ENCODE measurements around the gene STXBP4. TPM values are rescaled to one million over a fixed set of nuclear protein-coding genes. Genes with fewer than 3 reads are reported as not detected.

Gene STXBP4
- total RNA-seq, 1 donor from 2014 or later: 12.0 TPM

DNA sequence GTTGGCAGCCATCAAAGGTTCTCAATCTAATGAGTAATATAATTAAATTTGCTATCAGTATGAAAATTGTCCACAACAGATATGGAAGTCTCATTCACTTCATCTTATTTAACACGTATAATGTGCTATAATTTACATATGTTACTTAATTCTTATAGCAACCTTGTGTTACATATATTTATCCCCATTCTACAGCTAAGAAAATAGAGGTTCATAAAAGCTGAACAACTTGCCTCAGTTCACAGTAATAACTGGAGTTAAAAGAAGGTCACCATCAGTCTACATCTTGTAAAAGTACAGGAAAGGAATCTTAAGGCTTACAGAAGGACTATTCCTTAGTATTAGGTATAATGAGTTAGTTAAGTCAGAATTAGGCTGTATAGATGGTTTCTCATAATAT, 27.9 kb downstream of the STXBP4 start:
- Histone ChIP-seq H3K27me3 (no peaks in the 10 kb centered on the region), H3K4me1 (no peaks in the 10 kb centered on the region), H3K9me3 (no peaks in the 10 kb centered on the region), H3K27ac (no peak overlapping the region), H3K4me3 (no peak overlapping the region), H3K36me3 (peaks cover 5% of the 10 kb centered on the region)
- ATAC-seq (no peak), DNase-seq (no peak)
- intact Hi-C loops (cut with DNase I): no loop called here
- TF ChIP-seq, protein P1, sequence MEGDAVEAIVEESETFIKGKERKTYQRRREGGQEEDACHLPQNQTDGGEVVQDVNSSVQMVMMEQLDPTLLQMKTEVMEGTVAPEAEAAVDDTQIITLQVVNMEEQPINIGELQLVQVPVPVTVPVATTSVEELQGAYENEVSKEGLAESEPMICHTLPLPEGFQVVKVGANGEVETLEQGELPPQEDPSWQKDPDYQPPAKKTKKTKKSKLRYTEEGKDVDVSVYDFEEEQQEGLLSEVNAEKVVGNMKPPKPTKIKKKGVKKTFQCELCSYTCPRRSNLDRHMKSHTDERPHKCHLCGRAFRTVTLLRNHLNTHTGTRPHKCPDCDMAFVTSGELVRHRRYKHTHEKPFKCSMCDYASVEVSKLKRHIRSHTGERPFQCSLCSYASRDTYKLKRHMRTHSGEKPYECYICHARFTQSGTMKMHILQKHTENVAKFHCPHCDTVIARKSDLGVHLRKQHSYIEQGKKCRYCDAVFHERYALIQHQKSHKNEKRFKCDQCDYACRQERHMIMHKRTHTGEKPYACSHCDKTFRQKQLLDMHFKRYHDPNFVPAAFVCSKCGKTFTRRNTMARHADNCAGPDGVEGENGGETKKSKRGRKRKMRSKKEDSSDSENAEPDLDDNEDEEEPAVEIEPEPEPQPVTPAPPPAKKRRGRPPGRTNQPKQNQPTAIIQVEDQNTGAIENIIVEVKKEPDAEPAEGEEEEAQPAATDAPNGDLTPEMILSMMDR (IDR thresholded peaks at IDR 0.05): no peak

DNA sequence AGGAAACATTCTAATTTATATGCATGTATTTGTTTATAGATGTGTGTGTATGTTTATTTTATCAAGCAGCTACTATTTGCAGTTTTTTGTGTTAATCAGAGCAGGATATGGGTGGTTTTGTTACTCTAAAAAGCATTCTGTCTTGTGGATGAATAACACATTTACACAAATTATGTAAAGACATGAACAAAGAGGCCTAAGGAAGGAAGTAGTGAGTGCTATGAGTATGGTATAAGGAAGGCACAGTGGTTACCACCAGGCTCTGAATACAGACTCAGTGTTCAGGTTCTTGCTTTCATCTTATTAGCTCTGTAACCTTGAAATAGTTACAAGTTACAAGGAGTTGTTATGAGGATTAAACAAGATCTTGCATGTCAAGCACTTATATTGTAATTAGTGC, 33.9 kb downstream of the STXBP4 start:
- no peak overlapping the region for H3K4me3 ChIP-seq
- no peaks in the 10 kb centered on the region for H3K4me1 ChIP-seq
- intact Hi-C loops (cut with DNase I): no loop called here
- peaks cover 8% of the 10 kb centered on the region for H3K36me3 ChIP-seq
- no peak for DNase-seq
- H3K27me3 ChIP-seq: no peaks in the 10 kb centered on the region
- TF ChIP-seq, protein P1 (IDR thresholded peaks at IDR 0.05): no peak
- H3K9me3 ChIP-seq: no peaks in the 10 kb centered on the region
- no peak overlapping the region for H3K27ac ChIP-seq
- no peak for ATAC-seq

DNA sequence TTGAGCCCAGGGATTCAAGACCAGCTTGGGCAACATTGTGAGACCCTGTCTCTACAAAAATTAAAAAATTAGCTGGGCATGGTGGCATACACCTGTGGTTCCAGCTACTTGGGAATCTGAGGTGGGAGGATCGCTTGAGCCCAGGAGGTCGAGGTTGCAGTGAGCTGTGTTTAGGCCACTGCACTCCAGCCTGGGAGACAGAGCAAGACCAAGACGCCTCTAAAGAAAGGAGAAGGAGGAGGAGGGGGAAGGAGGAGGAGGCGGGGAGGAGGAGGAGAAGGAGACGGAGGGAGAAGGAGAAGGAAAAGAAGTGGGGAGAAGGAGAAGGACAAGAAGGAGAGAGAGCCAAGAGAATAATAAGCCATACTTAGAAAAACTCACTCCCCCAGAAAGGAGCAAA, 35.9 kb downstream of the STXBP4 start:
- intact Hi-C loops (cut with DNase I): no loop called here
- ATAC-seq (no peak), DNase-seq (no peak)
- TF ChIP-seq, protein P1 (IDR thresholded peaks at IDR 0.05): no peak
- no peaks in the 10 kb centered on the region for H3K27me3 ChIP-seq
- no peaks in the 10 kb centered on the region for H3K9me3 ChIP-seq
- H3K4me1 ChIP-seq: no peaks in the 10 kb centered on the region
- no peak overlapping the region for H3K27ac ChIP-seq
- H3K4me3 ChIP-seq: no peak overlapping the region
- peaks cover 8% of the 10 kb centered on the region for H3K36me3 ChIP-seq

DNA sequence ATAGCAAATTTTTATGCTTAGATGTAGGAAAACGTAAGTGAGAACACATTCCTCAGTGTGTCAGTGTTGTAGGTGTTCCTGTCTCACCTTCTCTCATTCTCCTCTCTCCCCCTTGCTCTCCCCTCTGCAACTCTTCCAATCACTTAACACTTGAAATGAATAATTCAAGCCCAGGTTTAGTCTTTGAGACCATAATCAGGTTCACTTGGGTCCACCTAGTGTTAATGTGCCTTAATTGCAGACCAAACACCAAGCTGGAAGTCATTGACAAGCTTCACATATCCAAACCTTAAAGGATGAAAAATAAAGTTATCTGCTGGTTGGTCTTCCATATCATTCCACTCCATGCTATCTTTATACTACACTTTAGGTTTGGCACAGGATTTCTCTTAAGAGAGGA, 37.0 kb downstream of the STXBP4 start:
- Histone ChIP-seq H3K9me3 (no peaks in the 10 kb centered on the region), H3K27ac (no peak overlapping the region), H3K4me3 (no peak overlapping the region), H3K36me3 (peaks cover 3% of the 10 kb centered on the region), H3K4me1 (no peaks in the 10 kb centered on the region), H3K27me3 (no peaks in the 10 kb centered on the region)
- intact Hi-C loops (cut with DNase I): no loop called here
- TF ChIP-seq, protein P1 (IDR thresholded peaks at IDR 0.05): peak; percentile 27
- ATAC-seq: peak; percentile 15
- no peak for DNase-seq

DNA sequence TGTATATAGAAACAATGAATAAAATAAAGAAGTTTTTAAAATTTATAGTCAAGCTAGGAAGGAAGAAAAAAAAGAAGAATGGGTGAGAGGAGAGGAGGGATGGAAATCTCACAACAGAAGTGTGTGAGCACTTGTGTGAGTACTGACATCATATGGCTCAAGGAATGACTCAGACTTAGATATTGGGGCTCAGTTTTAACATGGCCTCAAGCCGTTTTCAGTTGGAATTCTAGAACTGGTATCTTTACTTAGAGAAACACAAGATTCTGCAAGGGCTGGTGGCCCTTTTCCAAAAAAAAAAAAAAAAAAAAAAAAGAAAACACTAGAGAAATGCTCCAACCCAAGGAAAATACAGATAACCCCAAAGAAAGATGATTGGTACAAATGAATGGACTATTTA, 55.1 kb downstream of the STXBP4 start:
- no peaks in the 10 kb centered on the region for H3K4me1 ChIP-seq
- no peak overlapping the region for H3K27ac ChIP-seq
- intact Hi-C loops (cut with DNase I): no loop called here
- H3K4me3 ChIP-seq: no peak overlapping the region
- H3K27me3 ChIP-seq: no peaks in the 10 kb centered on the region
- TF ChIP-seq, protein P1 (IDR thresholded peaks at IDR 0.05): no peak
- no peaks in the 10 kb centered on the region for H3K36me3 ChIP-seq
- DNase-seq (no peak), ATAC-seq (no peak)
- H3K9me3 ChIP-seq: no peaks in the 10 kb centered on the region

DNA sequence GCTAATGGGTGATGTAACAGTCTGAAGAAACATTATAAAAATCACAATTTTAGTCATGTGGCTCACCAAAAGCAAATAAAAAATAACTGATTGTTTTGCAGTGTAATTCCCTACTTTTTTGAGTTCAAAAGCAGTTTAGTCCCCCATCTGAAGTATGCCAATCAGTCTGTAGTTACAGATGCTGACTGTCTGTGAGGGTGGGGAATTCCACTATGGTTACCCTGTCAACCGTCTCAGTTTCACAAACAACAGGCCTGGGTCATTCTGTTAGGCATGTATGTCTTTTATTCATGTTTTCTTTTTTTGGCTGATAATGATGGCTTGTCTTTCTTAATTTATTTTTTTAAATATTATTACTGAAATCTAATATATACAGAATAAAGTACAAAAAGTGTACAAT, 69.3 kb downstream of the STXBP4 start:
- intact Hi-C loops (cut with DNase I): no loop called here
- ATAC-seq: no peak

More for the DNA sequence above, 69.3 kb downstream of the STXBP4 start:
- Histone ChIP-seq H3K4me3 (no peak overlapping the region), H3K9me3 (no peaks in the 10 kb centered on the region), H3K27ac (no peak overlapping the region), H3K4me1 (no peaks in the 10 kb centered on the region), H3K36me3 (no peaks in the 10 kb centered on the region), H3K27me3 (no peaks in the 10 kb centered on the region)
- DNase-seq: no peak
- TF ChIP-seq, protein P1 (IDR thresholded peaks at IDR 0.05): no peak

All from upper lobe of right lung (tissue), 1 donor.